PFSK-1 (cell line): ENCODE results near the gene PPM1J.

Experiments used
- FOXP2 ChIP-seq: optimal IDR thresholded peaks from 2 replicates; pipeline ENCODE3; 2011; ENCODE audit warnings: borderline replicate concordance, control low read depth, inconsistent platforms; ENCODE audit not compliant: insufficient read depth; ENCODE audit errors: extremely low read length, extremely low read depth
- POLR2AphosphoS5 ChIP-seq: IDR thresholded peaks from 2 replicates; pipeline ENCODE4 v1.6.1; 2012; ENCODE audit warnings: low read depth, mild to moderate bottlenecking, control low read depth, low read length, moderate library complexity
- SIN3A ChIP-seq: IDR thresholded peaks from 2 replicates; pipeline ENCODE4 v1.6.1; 2012; ENCODE audit warnings: mild to moderate bottlenecking, low read length, moderate library complexity, borderline replicate concordance; ENCODE audit not compliant: insufficient read depth
- TAF1 ChIP-seq: IDR thresholded peaks from 2 replicates; pipeline ENCODE4 v1.6.1; 2012; ENCODE audit warnings: low read length, control low read depth, borderline replicate concordance; ENCODE audit not compliant: insufficient read depth
- TF ChIP-seq, protein P1 (sequence below), 2 experiments: IDR thresholded peaks; 2 replicates each; pipeline versions ENCODE4 v1.6.1 to v1.8.0; 2011 to 2012; ENCODE audit warnings: low read depth in 2 of 2, low read length in 2 of 2, control low read depth in 1 of 2, inconsistent platforms in 1 of 2, mild to moderate bottlenecking in 1 of 2, moderate library complexity in 1 of 2; ENCODE audit not compliant: insufficient read depth in 1 of 2

Gene PPM1J

DNA sequence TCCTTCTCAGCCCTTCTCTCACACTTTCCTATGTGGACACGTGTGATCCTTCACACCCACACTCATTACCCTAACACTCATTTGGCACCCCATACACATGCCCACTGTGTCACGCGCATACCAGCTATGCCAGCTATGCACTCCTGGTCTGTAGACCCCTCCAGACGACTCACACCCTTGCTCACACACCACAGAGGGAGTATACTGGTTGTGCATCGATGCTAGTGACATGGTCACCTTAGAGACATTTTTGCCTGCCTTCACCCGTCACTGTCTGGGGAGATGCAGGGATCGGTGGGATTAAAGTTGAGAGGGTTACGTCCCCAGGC lies 8.3 kb upstream of the PPM1J start:
- TF ChIP-seq SIN3A, result no peak
- peak; percentile 3 for TF ChIP-seq FOXP2

DNA sequence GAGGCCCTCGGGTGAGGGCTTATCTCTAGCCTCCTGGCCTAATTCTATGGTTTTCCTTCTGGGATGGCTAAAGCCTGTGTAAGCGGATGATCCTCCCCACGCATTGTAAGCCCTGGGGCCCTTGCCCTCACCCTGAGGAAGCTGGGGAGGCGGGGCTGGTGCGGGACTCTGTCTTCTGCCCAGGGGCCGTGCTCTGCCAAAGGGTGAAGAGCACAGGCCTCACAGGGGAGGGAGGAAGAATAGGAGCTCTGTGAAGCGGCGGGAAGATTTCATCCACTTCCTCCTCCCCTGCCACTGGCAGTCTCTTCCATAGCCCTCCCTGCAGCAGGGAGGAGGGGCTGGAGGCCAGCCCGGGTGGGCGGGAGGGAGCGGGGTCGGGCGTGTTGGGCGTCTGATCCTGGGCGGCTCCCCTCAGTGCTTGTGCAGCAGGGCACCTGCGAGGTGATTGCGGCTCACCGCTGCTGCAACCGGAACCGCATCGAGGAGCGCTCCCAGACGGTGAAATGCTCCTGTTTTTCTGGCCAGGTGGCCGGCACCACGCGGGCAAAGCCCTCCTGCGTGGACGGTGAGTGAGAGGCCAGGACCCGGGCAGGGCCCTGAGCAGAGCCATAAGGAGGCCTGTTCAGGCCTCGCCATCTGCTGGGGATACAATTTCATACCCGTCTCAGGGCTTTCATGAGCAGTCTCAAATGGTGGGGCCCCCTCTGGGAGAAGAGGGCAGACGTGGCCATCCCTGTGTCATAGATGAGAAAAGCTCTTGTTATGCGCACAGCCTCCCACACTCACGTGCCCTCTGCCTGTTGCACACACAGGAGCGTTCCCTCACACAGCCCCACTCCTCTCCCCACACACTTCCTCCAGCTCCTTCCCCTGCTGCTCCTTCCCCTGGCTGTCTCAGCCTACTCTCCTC lies 7.7 kb upstream of the PPM1J start:
- TF ChIP-seq FOXP2 (peak; percentile 53), SIN3A (no peak)

DNA sequence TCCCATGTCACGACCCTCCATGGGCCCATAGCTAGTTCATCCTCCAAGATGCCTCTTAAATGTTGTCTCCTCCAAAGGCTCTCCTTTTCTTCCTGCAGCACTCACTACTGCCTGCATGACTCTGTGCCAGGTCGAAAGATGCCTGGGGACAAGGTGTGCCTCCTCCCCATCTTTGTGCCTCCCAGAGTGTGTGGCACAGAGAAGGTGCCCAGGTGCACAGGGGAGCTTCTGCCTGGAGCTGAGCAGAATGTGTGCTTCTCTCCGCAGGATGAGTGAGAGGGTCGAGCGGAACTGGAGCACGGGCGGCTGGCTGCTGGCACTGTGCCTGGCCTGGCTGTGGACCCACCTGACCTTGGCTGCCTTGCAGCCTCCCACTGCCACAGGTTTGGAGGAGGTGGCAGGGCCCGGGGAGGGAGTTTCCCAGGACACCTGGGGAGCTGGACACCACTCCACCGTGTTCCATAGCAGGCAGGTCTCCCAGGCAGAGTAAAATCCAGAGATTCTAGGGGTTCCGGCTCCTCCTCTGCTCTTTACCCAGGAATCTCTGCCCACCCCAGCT lies 6.9 kb upstream of the PPM1J start:
- no peak for TF ChIP-seq SIN3A
- no peak for TF ChIP-seq FOXP2
- TF ChIP-seq, protein P1, sequence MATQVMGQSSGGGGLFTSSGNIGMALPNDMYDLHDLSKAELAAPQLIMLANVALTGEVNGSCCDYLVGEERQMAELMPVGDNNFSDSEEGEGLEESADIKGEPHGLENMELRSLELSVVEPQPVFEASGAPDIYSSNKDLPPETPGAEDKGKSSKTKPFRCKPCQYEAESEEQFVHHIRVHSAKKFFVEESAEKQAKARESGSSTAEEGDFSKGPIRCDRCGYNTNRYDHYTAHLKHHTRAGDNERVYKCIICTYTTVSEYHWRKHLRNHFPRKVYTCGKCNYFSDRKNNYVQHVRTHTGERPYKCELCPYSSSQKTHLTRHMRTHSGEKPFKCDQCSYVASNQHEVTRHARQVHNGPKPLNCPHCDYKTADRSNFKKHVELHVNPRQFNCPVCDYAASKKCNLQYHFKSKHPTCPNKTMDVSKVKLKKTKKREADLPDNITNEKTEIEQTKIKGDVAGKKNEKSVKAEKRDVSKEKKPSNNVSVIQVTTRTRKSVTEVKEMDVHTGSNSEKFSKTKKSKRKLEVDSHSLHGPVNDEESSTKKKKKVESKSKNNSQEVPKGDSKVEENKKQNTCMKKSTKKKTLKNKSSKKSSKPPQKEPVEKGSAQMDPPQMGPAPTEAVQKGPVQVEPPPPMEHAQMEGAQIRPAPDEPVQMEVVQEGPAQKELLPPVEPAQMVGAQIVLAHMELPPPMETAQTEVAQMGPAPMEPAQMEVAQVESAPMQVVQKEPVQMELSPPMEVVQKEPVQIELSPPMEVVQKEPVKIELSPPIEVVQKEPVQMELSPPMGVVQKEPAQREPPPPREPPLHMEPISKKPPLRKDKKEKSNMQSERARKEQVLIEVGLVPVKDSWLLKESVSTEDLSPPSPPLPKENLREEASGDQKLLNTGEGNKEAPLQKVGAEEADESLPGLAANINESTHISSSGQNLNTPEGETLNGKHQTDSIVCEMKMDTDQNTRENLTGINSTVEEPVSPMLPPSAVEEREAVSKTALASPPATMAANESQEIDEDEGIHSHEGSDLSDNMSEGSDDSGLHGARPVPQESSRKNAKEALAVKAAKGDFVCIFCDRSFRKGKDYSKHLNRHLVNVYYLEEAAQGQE (IDR thresholded peaks at IDR 0.05; ENCODE audit: insufficient read depth in 1 of 2, low read depth in 2 of 2, low read length in 2 of 2), result no peak
- TF ChIP-seq TAF1, result no peak
- no peak for TF ChIP-seq POLR2AphosphoS5

DNA sequence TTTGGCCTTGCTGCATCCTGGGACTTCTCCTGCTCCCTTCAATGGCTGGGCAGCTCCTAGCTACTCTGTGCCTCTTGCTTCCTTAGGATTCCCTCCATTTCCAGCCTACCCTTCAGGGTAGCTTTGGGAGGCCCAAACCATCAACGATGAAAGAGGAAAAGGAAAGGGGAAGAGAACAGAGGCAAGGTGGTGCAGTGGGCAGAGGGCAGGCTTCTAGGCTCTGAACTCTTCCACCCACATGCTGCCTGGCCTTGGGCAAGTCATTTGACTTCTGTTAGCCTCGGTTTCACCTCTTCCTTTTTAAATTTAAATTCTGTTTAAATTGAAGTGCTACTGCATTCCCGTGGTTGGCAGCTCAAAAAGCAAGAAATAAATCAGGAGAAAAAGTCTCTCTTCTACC lies 5.7 kb upstream of the PPM1J start:
- TF ChIP-seq, protein P1 (IDR thresholded peaks at IDR 0.05; ENCODE audit: insufficient read depth in 1 of 2, low read depth in 2 of 2, low read length in 2 of 2), result no peak
- no peak for TF ChIP-seq TAF1
- no peak for TF ChIP-seq FOXP2
- TF ChIP-seq POLR2AphosphoS5, result no peak

DNA sequence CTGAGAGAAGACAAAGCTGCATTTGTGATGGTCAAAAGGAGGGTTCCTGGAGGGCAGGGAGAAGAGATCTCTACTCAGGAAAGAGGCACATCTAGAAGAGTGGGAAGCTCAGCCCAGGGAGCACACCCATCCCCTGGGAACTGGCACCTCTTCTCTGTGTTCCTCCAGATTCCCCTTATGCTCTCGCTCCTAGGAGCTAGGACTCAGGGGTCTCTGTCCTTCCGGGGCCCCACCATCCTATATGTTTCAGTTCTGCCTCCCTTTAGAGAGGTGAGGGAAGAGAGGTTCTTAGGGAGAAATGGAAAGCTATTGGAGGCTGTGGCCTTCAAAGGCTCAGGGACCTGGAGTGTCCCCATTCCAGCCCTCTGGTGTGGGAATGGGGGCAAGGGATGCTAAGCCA lies 4.6 kb upstream of the PPM1J start:
- TF ChIP-seq, protein P1 (IDR thresholded peaks at IDR 0.05; ENCODE audit: insufficient read depth in 1 of 2, low read depth in 2 of 2, low read length in 2 of 2), result no peak
- TF ChIP-seq FOXP2 (no peak), SIN3A (no peak), TAF1 (no peak), POLR2AphosphoS5 (no peak)
